Gastrocnemius medialis (tissue), 4 donors: Measurements from ENCODE around the gene MYLK2. TPM values are rescaled to one million over a fixed set of nuclear protein-coding genes. Genes with fewer than 3 reads are reported as not detected.

Experiments used
- ATAC-seq, 2 donors: fragments of 150-250 bp; one replicate each; pipeline ENCODE4 v1.9.1; 2016
- DNase-seq, 2 donors: peaks; one replicate each; pipeline ENCODE4 v3.0.0-alpha.2; 2019
- H3K27ac ChIP-seq, 4 donors: fragments of 200-600 bp; sonication (generic); 1 replicate in 1 of 4; 2 replicates in 3 of 4; pipeline ENCODE4 v1.5.1; 2016 to 2018; ENCODE audit warnings: mild to moderate bottlenecking in 2 of 4, moderate library complexity in 1 of 4
- H3K27me3 ChIP-seq, 3 donors: fragments of 200-600 bp; sonication (generic) in 2 of 3; 1 replicate in 1 of 3; 2 replicates in 2 of 3; pipeline versions ENCODE4 v1.5.1 to v1.6.0; 2016 to 2019; ENCODE audit warnings: mild to moderate bottlenecking in 1 of 3, moderate library complexity in 1 of 3
- H3K36me3 ChIP-seq, 2 donors: fragments of 200-600 bp; sonication (generic) in 1 of 2; one replicate each; pipeline ENCODE4 v1.5.1; 2017 to 2018
- H3K4me1 ChIP-seq, 2 donors: fragments of 200-600 bp; sonication (generic) in 1 of 2; one replicate each; pipeline ENCODE4 v1.5.1; 2016 to 2017; ENCODE audit warnings: mild to moderate bottlenecking in 2 of 2
- H3K4me3 ChIP-seq, 4 donors: fragments of 200-600 bp; sonication (generic) in 3 of 4; 1 replicate in 1 of 4; 2 replicates in 3 of 4; pipeline ENCODE4 v1.5.1; 2016 to 2019; ENCODE audit warnings: mild to moderate bottlenecking in 2 of 4
- H3K9me3 ChIP-seq, 3 donors: fragments of 200-600 bp; sonication (generic) in 2 of 3; 1 replicate in 1 of 3; 2 replicates in 2 of 3; pipeline ENCODE4 v1.5.1; 2016 to 2019
- CTCF ChIP-seq, 5 experiments: fragments of 450-650 bp in 3 of 5; fragments of 200-600 bp in 2 of 5; sonication (generic) in 2 of 5; IDR thresholded peaks in 4 of 5; conservative IDR thresholded peaks in 1 of 5; 1 replicate in 4 of 5; 2 replicates in 1 of 5; pipeline ENCODE4 v1.5.1; 2016 to 2019; ENCODE audit warnings: antibody characterized with exemption in 5 of 5, mild to moderate bottlenecking in 3 of 5, moderate library complexity in 3 of 5
- POLR2A ChIP-seq, 2 donors: fragments of 450-650 bp; IDR thresholded peaks; one replicate each; pipeline ENCODE4 v1.6.1; 2017; ENCODE audit warnings: antibody characterized with exemption in 2 of 2, mild to moderate bottlenecking in 2 of 2, moderate library complexity in 2 of 2
- in situ Hi-C, 4 donors: fragments of 200-750 bp; cut with MboI; loops; one replicate each; pipeline versions ENCODE4 v1.15.0 to v1.8.0; 2017; ENCODE audit warnings: low sequenced_read_pairs in 4 of 4
- intact Hi-C: fragments of 100-400 bp; cut with DNase I; formaldehyde crosslinking; loops from one replicate; pipeline ENCODE4 v1.15.1; 2023; ENCODE audit warnings: low total_unique reads
- total RNA-seq, 4 donors: library from RNA; depleted of rRNA; stranded (reverse); fragments of >200 nt; gene quantifications; one replicate each; pipeline versions ENCODE4 v1.1.0 to v1.2.3, GENCODE V29; 2016

MYLK2 gene
- total RNA-seq, 4 donors from 2014 or later, result 17.2 to 255 (median 88.4) TPM

GRCh38 chr20:31836853-31837608 lies 17.9 kb downstream of the MYLK2 start:
- no peak overlapping the region for H3K4me3 ChIP-seq
- no peaks in the 10 kb centered on the region for H3K27me3 ChIP-seq
- no peak for TF ChIP-seq POLR2A (IDR thresholded peaks at IDR 0.05)
- TF ChIP-seq CTCF (IDR thresholded peaks at IDR 0.05 in 4 of 5, conservative IDR thresholded peaks at IDR 0.05 in 1 of 5), result no peak
- peak overlapping the region; percentile 79 to 95 (median 80) for H3K27ac ChIP-seq
- DNase-seq (no peak), ATAC-seq (no peak)
- H3K4me1 ChIP-seq, result peaks cover 14 to 29% of the 10 kb centered on the region in 2 donors
- in situ Hi-C loops, result loop anchor here in 1 of 4 donors (25.0 kb wide), 1 partner anchor 100 kb away; the partner anchor contains the start of gene TPX2
- intact Hi-C loops, result loop anchor here (2.0 to 10.0 kb wide), 3 partner anchors 14 to 278 kb away; partner anchors contain the start of gene TPX2
- H3K36me3 ChIP-seq, result no peaks in the 10 kb centered on the region
- H3K9me3 ChIP-seq, result no peaks in the 10 kb centered on the region

GRCh38 chr20:31837896-31838397 lies 18.8 kb downstream of the MYLK2 start:
- intact Hi-C loops, result loop anchor here (2.0 to 10.0 kb wide), 3 partner anchors 15 to 277 kb away; partner anchors contain the start of gene TPX2
- in situ Hi-C loops, result loop anchor here in 1 of 4 donors (25.0 kb wide), 1 partner anchor 101 kb away; the partner anchor contains the start of gene TPX2
- no peaks in the 10 kb centered on the region for H3K27me3 ChIP-seq
- H3K4me1 ChIP-seq, result peaks cover 14 to 29% of the 10 kb centered on the region in 2 donors
- no peaks in the 10 kb centered on the region for H3K36me3 ChIP-seq
- ATAC-seq, result no peak
- H3K4me3 ChIP-seq, result no peak overlapping the region
- DNase-seq, result no peak
- H3K27ac ChIP-seq, result peak overlapping the region; percentile 10 to 95 (median 80)
- no peak for TF ChIP-seq POLR2A (IDR thresholded peaks at IDR 0.05)
- TF ChIP-seq CTCF (IDR thresholded peaks at IDR 0.05 in 4 of 5, conservative IDR thresholded peaks at IDR 0.05 in 1 of 5), result no peak
- H3K9me3 ChIP-seq, result no peaks in the 10 kb centered on the region

- Histone ChIP-seq H3K27me3 (no peaks in the 10 kb centered on the region), H3K36me3 (no peaks in the 10 kb centered on the region), H3K4me3 (no peak overlapping the region), H3K9me3 (no peaks in the 10 kb centered on the region), H3K27ac (peak overlapping the region in 2 of 4 donors; percentile 79 to 95), H3K4me1 (peaks cover 14 to 29% of the 10 kb centered on the region in 2 donors)
- no peak for DNase-seq
- ATAC-seq, result no peak
- in situ Hi-C loops (loop anchor here in 1 of 4 donors (25.0 kb wide), 1 partner anchor 101 kb away; the partner anchor contains the start of gene TPX2), intact Hi-C loops (loop anchor here (5.0 to 10.0 kb wide), 2 partner anchors 101 to 276 kb away; partner anchors contain the start of gene TPX2)
- TF ChIP-seq POLR2A (IDR thresholded peaks at IDR 0.05), result no peak
- no peak for TF ChIP-seq CTCF (IDR thresholded peaks at IDR 0.05 in 4 of 5, conservative IDR thresholded peaks at IDR 0.05 in 1 of 5)
Measured at GRCh38 chr20:31838646-31839292, 19.6 kb downstream of the MYLK2 start.

- Histone ChIP-seq H3K9me3 (no peaks in the 10 kb centered on the region), H3K27ac (peak overlapping the region in 2 of 4 donors; percentile 4 to 14), H3K36me3 (no peaks in the 10 kb centered on the region), H3K27me3 (no peaks in the 10 kb centered on the region), H3K4me1 (peaks cover 14 to 25% of the 10 kb centered on the region in 2 donors), H3K4me3 (no peak overlapping the region)
- no peak for ATAC-seq
- TF ChIP-seq CTCF (IDR thresholded peaks at IDR 0.05 in 4 of 5, conservative IDR thresholded peaks at IDR 0.05 in 1 of 5), result no peak
- no peak for TF ChIP-seq POLR2A (IDR thresholded peaks at IDR 0.05)
- intact Hi-C loops, result loop anchor here (5.0 to 10.0 kb wide), 2 partner anchors 103 to 275 kb away; partner anchors contain the start of gene TPX2
- DNase-seq, result no peak
- in situ Hi-C loops, result loop anchor here in 1 of 4 donors (25.0 kb wide), 1 partner anchor 103 kb away; the partner anchor contains the start of gene TPX2
Measured at GRCh38 chr20:31839782-31840487, 20.8 kb downstream of the MYLK2 start.
